ENCODE results near the gene ATP11A. TPM values are rescaled to one million over a fixed set of nuclear protein-coding genes. Genes with fewer than 3 reads are reported as not detected.

ATP11A gene
- total and polyA plus RNA-seq, 7 donors, result 3.9 to 48.6 (median 26.4) TPM

- ATAC-seq (no peak), DNase-seq (no peak)
- intact Hi-C loops (cut with DNase I), result loop anchor here (5.0 kb wide), 1 partner anchor 36 kb away; the partner anchor contains the start of gene ATP11A (in 2 of the 2)
- peak overlapping the region; percentile 83 for H3K27ac ChIP-seq
- no peaks in the 10 kb centered on the region for H3K9me3 ChIP-seq
- H3K27me3 ChIP-seq (ENCODE audit: insufficient read depth in 3 of 3, low read length in 2 of 3), result no peaks in the 10 kb centered on the region
- no peak for TF ChIP-seq CTCF (IDR thresholded peaks at IDR 0.05)
- H3K4me1 ChIP-seq, result peaks cover 55% of the 10 kb centered on the region
- WGBS, 3 donors, result 94 to 96% (median 95%) methylated on average over 34 of the region's 34 CpGs
- no peak overlapping the region for H3K4me3 ChIP-seq
- H3K36me3 ChIP-seq (ENCODE audit: insufficient read depth in 1 of 2, low read depth in 1 of 2), result no peaks in the 10 kb centered on the region
Measured at GRCh38 chr13:112728375-112729126, 38.7 kb downstream of the ATP11A start.

- intact Hi-C loops (cut with DNase I), result loop anchor here (5.0 kb wide), 1 partner anchor 37 kb away; the partner anchor contains the start of gene ATP11A (in 2 of the 2)
- peak; percentile 50 to 85 for DNase-seq
- Histone ChIP-seq H3K9me3 (no peaks in the 10 kb centered on the region), H3K4me1 (peaks cover 54% of the 10 kb centered on the region), H3K27me3 (ENCODE audit: insufficient read depth in 3 of 3, low read length in 2 of 3) (no peaks in the 10 kb centered on the region), H3K27ac (peak overlapping the region; percentile 83), H3K4me3 (no peak overlapping the region), H3K36me3 (ENCODE audit: insufficient read depth in 1 of 2, low read depth in 1 of 2) (no peaks in the 10 kb centered on the region)
- 58 to 77% (median 63%) methylated on average over 22 of the region's 22 CpGs for WGBS, 3 donors
- peak; percentile 69 to 85 (median 79) for ATAC-seq
- no peak for TF ChIP-seq CTCF (IDR thresholded peaks at IDR 0.05)
Measured at GRCh38 chr13:112729408-112729807, 39.6 kb downstream of the ATP11A start.

GRCh38 chr13:112730157-112730671 lies 40.4 kb downstream of the ATP11A start:
- peaks cover 46% of the 10 kb centered on the region for H3K4me1 ChIP-seq
- H3K4me3 ChIP-seq, result no peak overlapping the region
- 76 to 91% (median 81%) methylated on average over 21 of the region's 21 CpGs for WGBS, 3 donors
- no peaks in the 10 kb centered on the region for H3K9me3 ChIP-seq
- intact Hi-C loops (cut with DNase I), result loop anchor here in 1 of 2 donors (5.0 kb wide), 1 partner anchor 37 kb away; no protein-coding TSS in a partner anchor
- TF ChIP-seq CTCF (IDR thresholded peaks at IDR 0.05), result no peak
- no peaks in the 10 kb centered on the region for H3K36me3 ChIP-seq (ENCODE audit: insufficient read depth in 1 of 2, low read depth in 1 of 2)
- ATAC-seq (peak; percentile 17 to 80 (median 75)), DNase-seq (peak; percentile 43 to 78)
- H3K27me3 ChIP-seq (ENCODE audit: insufficient read depth in 3 of 3, low read length in 2 of 3), result no peaks in the 10 kb centered on the region
- H3K27ac ChIP-seq, result peak overlapping the region; percentile 83

DNA sequence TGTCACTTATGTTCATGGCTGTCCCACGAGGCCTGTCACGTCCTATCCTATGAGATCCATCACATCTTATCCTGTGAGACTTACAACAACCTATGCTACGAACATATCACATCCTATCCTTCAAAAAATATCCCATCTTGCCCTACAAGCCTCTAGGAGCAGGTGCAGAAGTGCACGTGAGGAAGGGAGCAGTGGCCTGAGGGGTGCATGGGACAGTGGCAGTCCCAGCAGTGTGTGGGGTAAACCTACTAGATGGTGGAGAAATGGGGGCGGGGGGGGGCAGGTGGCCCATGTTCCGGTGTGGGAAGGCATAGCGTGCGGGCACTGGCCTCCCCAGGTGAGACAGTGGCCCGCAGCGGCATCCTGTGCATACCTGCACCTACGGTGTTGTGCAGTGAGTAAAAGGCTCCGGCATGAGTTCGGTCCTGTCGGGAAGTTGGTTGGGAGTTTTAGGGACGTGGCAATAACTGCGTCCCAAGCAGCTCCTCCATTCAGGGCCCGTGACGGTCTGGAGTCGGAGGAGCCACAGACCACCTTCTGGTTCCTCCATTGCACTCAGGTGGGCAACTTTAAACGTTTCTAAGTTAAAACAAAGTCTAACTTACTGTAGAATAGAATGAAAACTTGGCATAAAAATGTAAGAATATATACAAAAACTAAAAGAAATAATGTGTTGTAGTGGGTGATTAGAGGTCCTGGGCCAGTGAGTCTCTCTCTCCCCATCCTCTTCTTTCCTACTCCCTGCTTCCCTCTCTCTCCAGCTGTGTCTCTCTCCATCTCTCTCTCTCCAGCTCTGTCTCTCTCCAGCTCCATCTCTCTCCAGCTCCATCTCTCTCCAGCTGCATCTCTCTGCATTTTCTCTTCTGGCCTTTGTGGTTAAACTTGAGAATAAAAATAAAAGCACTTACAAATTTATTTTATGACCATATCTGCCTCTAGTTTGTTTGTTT lies 42.1 kb downstream of the ATP11A start:
- no peak overlapping the region for H3K27ac ChIP-seq
- intact Hi-C loops (cut with DNase I), result loop anchor here in 1 of 2 donors (5.0 kb wide), 1 partner anchor 35 kb away; no protein-coding TSS in a partner anchor
- no peaks in the 10 kb centered on the region for H3K9me3 ChIP-seq

More for the DNA sequence above, 42.1 kb downstream of the ATP11A start:
- ATAC-seq, result no peak
- Histone ChIP-seq H3K4me3 (no peak overlapping the region), H3K27me3 (ENCODE audit: insufficient read depth in 3 of 3, low read length in 2 of 3) (no peaks in the 10 kb centered on the region), H3K36me3 (ENCODE audit: insufficient read depth in 1 of 2, low read depth in 1 of 2) (no peaks in the 10 kb centered on the region), H3K4me1 (peaks cover 28% of the 10 kb centered on the region)
- no peak for DNase-seq
- WGBS, 3 donors, result 94% methylated on average over 20 of the region's 20 CpGs
- TF ChIP-seq CTCF (IDR thresholded peaks at IDR 0.05), result no peak

All from psoas muscle (tissue), 8 donors.